ENCODE measurements around the gene DHRS11. TPM values are rescaled to one million over a fixed set of nuclear protein-coding genes. Genes with fewer than 3 reads are reported as not detected.

The DHRS11 gene
- total RNA-seq, 6 experiments from 2014 or later: 8.4 to 11.3 (median 10.6) TPM

DNA sequence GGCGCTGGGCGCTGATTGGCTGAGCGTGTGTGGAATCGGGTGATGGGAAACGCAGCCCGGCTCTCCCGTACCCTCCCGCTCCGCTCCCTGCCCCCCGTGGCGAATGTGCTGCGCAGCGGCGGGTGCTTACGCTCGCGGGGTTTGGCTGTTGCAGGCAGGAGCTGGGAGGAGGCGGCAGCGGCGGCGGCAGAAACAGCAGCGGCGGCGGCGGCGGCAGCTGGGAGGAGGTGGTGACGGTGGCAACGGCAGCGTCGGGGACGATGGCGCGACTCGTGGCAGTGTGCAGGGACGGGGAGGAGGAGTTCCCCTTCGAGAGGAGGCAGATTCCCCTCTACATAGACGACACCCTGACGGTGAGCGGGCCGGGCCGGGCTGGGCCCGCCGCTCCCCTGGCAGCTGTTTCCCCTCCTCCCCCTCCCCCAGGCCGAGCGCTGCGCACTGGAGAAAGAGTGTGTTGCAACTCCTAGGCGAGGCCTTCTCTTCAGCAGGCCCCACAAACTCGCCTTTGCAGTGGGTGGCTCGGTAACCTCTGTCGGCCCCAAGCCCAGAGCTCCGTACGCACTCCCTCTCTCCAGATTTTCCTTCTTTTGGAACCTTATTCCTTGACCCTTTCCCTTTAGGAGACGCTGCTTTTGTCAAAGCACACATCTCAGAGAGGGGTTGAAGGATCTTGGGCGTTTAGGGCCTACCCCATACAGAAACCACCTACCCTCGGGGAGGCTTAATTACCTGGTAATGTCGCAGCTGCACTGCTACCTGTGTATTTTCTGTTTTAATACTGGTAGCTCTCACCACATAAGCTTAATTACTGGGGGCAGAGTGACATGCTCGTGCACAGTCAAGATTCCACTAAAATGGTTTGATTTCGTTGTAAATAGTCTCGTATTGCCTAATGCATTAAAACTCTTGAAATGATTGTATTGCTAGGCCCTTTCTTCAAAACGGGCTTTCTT is 45.9 kb upstream of the DHRS11 start:
- peak overlapping the region; percentile 96 for H3K4me3 Mint-ChIP-seq
- peaks cover 26% of the 10 kb centered on the region for H3K4me1 Mint-ChIP-seq (ENCODE audit: low read depth)
- H3K36me3 Mint-ChIP-seq (ENCODE audit: low read depth): peaks cover 33% of the 10 kb centered on the region
- H3K9me3 Mint-ChIP-seq: no peaks in the 10 kb centered on the region
- H3K27me3 Mint-ChIP-seq (ENCODE audit: insufficient read depth): peaks cover 9% of the 10 kb centered on the region
- TF ChIP-seq, protein P1, sequence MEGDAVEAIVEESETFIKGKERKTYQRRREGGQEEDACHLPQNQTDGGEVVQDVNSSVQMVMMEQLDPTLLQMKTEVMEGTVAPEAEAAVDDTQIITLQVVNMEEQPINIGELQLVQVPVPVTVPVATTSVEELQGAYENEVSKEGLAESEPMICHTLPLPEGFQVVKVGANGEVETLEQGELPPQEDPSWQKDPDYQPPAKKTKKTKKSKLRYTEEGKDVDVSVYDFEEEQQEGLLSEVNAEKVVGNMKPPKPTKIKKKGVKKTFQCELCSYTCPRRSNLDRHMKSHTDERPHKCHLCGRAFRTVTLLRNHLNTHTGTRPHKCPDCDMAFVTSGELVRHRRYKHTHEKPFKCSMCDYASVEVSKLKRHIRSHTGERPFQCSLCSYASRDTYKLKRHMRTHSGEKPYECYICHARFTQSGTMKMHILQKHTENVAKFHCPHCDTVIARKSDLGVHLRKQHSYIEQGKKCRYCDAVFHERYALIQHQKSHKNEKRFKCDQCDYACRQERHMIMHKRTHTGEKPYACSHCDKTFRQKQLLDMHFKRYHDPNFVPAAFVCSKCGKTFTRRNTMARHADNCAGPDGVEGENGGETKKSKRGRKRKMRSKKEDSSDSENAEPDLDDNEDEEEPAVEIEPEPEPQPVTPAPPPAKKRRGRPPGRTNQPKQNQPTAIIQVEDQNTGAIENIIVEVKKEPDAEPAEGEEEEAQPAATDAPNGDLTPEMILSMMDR (IDR thresholded peaks at IDR 0.05): no peak
- DNase-seq: peak; percentile 97
- peak overlapping the region; percentile 99 for H3K27ac Mint-ChIP-seq

DNA sequence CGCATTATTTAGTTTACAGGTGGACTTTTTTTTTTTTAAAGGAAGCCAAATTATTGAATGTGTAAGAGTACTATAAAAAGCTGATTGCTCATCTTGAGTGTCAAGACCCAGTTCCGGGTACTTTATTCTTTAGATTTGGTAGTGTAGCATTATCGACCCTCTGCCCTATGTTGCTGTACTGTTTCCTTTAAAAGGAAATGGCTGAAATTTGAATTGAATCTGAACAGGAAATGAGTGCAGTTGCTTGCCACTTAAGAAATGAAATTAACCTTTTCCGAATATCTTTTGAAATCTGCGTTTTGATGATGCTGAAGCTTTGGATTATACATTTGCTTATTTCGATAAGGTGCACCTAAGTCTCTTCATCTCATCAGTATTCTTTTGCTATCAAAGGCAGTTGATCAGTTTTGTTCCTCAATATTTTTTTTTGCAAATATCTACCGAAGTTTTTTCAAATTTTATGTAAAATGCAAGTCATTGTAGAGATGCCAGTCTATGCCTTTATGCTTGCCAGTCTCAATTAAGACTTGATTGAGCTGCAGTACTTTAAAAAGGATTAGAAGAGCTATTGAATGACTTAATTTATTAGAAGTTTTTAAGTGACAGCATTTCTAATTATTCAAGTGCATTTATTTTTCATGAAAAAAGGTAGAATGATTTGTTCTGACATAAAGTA is 45.1 kb upstream of the DHRS11 start:
- Mint-ChIP-seq H3K4me1 (ENCODE audit: low read depth) (peaks cover 30% of the 10 kb centered on the region), H3K27ac (peak overlapping the region; percentile 99), H3K27me3 (ENCODE audit: insufficient read depth) (peaks cover 9% of the 10 kb centered on the region), H3K4me3 (peak overlapping the region; percentile 96), H3K36me3 (ENCODE audit: low read depth) (peaks cover 33% of the 10 kb centered on the region), H3K9me3 (no peaks in the 10 kb centered on the region)
- TF ChIP-seq, protein P1 (IDR thresholded peaks at IDR 0.05): no peak
- no peak for DNase-seq

DNA sequence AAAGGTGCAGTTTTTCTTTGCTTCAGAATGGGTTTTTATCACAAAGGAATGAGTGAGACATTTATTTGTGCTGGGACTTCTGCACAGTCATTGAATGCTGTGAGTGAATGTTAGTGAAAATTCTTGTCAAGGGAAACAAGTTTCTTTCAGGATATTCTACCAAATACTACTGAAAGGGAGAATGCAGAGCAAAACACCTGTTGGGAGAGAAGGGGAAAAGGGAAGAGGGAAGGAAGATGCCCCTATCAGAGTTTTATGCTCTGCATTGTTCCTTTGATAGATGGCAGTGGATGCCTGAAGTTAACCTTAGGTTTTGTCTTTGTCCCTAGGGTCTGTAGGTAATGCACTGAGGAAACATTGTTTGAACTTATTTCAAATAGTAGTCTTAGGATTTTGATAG is 43.9 kb upstream of the DHRS11 start:
- TF ChIP-seq, protein P1 (IDR thresholded peaks at IDR 0.05): no peak
- H3K4me3 Mint-ChIP-seq: peak overlapping the region; percentile 96
- peaks cover 33% of the 10 kb centered on the region for H3K36me3 Mint-ChIP-seq (ENCODE audit: low read depth)
- peaks cover 9% of the 10 kb centered on the region for H3K27me3 Mint-ChIP-seq (ENCODE audit: insufficient read depth)
- H3K27ac Mint-ChIP-seq: peak overlapping the region; percentile 72
- H3K4me1 Mint-ChIP-seq (ENCODE audit: low read depth): peaks cover 37% of the 10 kb centered on the region
- H3K9me3 Mint-ChIP-seq: no peaks in the 10 kb centered on the region
- no peak for DNase-seq

DNA sequence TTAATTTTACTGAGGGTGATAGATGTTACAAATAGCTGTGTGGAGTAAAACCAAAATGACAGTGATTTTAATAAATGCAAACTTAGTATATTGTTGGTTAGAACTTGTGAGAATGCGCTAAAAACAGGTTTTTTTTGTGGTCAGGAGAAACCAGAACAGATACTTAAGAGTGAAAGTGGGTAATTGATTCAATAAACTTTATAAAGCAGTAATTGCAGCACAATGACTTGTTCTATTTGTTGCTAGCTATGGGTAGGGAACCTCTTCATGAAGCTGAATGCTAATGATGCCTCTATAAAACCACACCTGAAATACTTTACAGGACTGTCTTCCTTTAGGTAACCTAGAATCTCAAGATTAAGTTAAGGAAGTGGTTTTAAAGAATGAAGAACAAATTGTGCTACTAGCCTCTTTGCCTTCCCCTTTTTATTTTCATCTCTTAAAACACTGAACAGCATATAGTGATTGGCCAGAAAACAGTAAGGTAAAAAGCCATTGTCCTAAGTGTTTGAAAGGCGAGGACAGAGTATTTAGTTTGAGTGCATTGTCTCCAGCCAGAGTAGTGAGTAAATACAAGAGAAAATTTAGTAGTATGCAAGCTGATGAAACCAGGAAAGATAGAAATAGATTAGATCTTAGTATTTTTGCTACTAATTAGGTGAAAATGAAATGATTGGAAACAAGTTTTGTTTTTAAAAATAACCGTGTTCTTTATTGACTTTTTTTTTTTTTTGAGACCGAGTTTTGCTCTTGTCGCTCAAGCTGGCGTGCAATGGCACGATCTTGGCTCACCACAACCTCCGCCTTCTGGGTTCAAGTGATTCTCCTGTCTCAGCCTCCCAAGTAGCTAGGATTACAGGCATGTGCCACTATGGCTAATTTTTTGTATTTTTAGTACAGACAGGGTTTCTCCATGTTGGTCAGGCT is 40.9 kb upstream of the DHRS11 start:
- no peaks in the 10 kb centered on the region for H3K9me3 Mint-ChIP-seq
- H3K4me1 Mint-ChIP-seq (ENCODE audit: low read depth): peaks cover 46% of the 10 kb centered on the region
- no peak for DNase-seq
- peaks cover 40% of the 10 kb centered on the region for H3K36me3 Mint-ChIP-seq (ENCODE audit: low read depth)
- TF ChIP-seq, protein P1 (IDR thresholded peaks at IDR 0.05): no peak
- 0 out of 2 replicates have a peak overlapping the region, but pooled peaks have one; percentile 12 for H3K27ac Mint-ChIP-seq
- H3K4me3 Mint-ChIP-seq: no peak overlapping the region
- peaks cover 3% of the 10 kb centered on the region for H3K27me3 Mint-ChIP-seq (ENCODE audit: insufficient read depth)

DNA sequence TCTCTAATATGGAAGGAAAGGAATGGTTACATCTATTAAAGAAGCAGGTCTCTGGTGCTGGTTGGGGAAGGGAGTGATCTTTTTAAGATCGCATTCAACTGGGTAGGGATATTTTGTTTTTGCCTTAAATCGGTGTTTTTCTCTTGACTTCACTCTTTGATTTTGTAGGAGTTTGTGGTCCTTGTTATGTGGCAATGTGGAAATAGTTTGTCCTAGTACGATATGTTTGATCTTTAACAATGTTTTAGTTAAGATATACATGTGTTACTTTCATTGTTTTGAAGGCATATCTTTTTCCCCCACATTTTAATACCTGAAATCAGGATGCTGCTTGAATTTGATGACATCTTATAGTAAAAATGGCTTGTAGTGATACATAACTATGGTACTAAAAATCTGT is 38.2 kb upstream of the DHRS11 start:
- TF ChIP-seq, protein P1 (IDR thresholded peaks at IDR 0.05): no peak
- peaks cover 3% of the 10 kb centered on the region for H3K27me3 Mint-ChIP-seq (ENCODE audit: insufficient read depth)
- peak overlapping the region; percentile 68; the same call in 1 of the 2 replicates for H3K27ac Mint-ChIP-seq
- no peak for DNase-seq
- H3K4me1 Mint-ChIP-seq (ENCODE audit: low read depth): peaks cover 34% of the 10 kb centered on the region
- H3K4me3 Mint-ChIP-seq: no peak overlapping the region
- H3K36me3 Mint-ChIP-seq (ENCODE audit: low read depth): peaks cover 34% of the 10 kb centered on the region
- no peaks in the 10 kb centered on the region for H3K9me3 Mint-ChIP-seq
